ENCODE measurements around the gene PLEKHB1.

GRCh38 chr11:73648121-73648520 lies 1.7 kb downstream of the PLEKHB1 start:
- TF ChIP-seq POLR2A (IDR thresholded peaks at IDR 0.05) (no peak), CTCF (IDR thresholded peaks at IDR 0.05) (no peak)

Measured in right lobe of liver (tissue), 4 donors.